ENCODE results near the gene USF3. TPM values are rescaled to one million over a fixed set of nuclear protein-coding genes. Genes with fewer than 3 reads are reported as not detected.
A peak's percentile ranks its signal among the peaks of the same experiment; 100 is the strongest.

USF3 gene
- total and polyA plus RNA-seq, 4 donors, result 4.6 to 16.0 (median 11.4) TPM

GRCh38 chr3:113654851-113655250 lies 41.6 kb downstream of the USF3 start:
- no peak overlapping the region for H3K9ac ChIP-seq (ENCODE audit: low read depth in 1 of 2, low read length in 2 of 2)
- no peaks in the 10 kb centered on the region for H3K9me3 ChIP-seq (ENCODE audit: control insufficient read depth in 4 of 4, low read length in 3 of 4)
- H3K27me3 ChIP-seq (ENCODE audit: control insufficient read depth in 4 of 4, insufficient read depth in 4 of 4, low read length in 3 of 4), result no peaks in the 10 kb centered on the region
- TF ChIP-seq YY1 (IDR thresholded peaks at IDR 0.05) (no peak), RAD21 (IDR thresholded peaks at IDR 0.05) (peak in 1 of 2 donors; percentile 14)
- DNase-seq (ENCODE audit: low spot score), result no peak
- peaks cover 0 to 4% (median under 1%) of the 10 kb centered on the region in 4 donors for H3K36me3 ChIP-seq (ENCODE audit: control insufficient read depth in 4 of 4, insufficient read depth in 3 of 4, low read depth in 1 of 4, low read length in 3 of 4)
- H3K4me1 ChIP-seq (ENCODE audit: control insufficient read depth in 4 of 4, insufficient read depth in 4 of 4, low read length in 3 of 4), result peaks cover 0 to 6% (median 0%) of the 10 kb centered on the region in 4 donors
- no peak overlapping the region for H3K27ac ChIP-seq (ENCODE audit: low read depth in 1 of 2, low read length in 2 of 2)
- WGBS, result 67% methylated on average over 3 of the region's 3 CpGs
- no peak overlapping the region for H3K4me3 ChIP-seq (ENCODE audit: low read depth in 1 of 3, low read length in 3 of 3)

- Histone ChIP-seq H3K4me1 (ENCODE audit: control insufficient read depth in 4 of 4, insufficient read depth in 4 of 4, low read length in 3 of 4) (peaks cover 0 to 6% (median 0%) of the 10 kb centered on the region in 4 donors), H3K9ac (ENCODE audit: low read depth in 1 of 2, low read length in 2 of 2) (no peak overlapping the region), H3K27me3 (ENCODE audit: control insufficient read depth in 4 of 4, insufficient read depth in 4 of 4, low read length in 3 of 4) (no peaks in the 10 kb centered on the region), H3K36me3 (ENCODE audit: control insufficient read depth in 4 of 4, insufficient read depth in 3 of 4, low read depth in 1 of 4, low read length in 3 of 4) (no peaks in the 10 kb centered on the region), H3K4me3 (ENCODE audit: low read depth in 1 of 3, low read length in 3 of 3) (no peak overlapping the region), H3K9me3 (ENCODE audit: control insufficient read depth in 4 of 4, low read length in 3 of 4) (no peaks in the 10 kb centered on the region), H3K27ac (ENCODE audit: low read depth in 1 of 2, low read length in 2 of 2) (no peak overlapping the region)
- WGBS, result 94% methylated on average over 1 of the region's 1 CpG
- TF ChIP-seq TAF1 (conservative IDR thresholded peaks at IDR 0.05) (no peak), JUND (IDR thresholded peaks at IDR 0.05) (no peak)
- DNase-seq (ENCODE audit: low spot score), result no peak
Observed at GRCh38 chr3:113654310-113654709, 42.1 kb downstream of the USF3 start.

- TF ChIP-seq GABPA (IDR thresholded peaks at IDR 0.05 in 1 of 2, conservative IDR thresholded peaks at IDR 0.05 in 1 of 2) (no peak), ZBTB33 (IDR thresholded peaks at IDR 0.05) (no peak), YY1 (IDR thresholded peaks at IDR 0.05) (no peak), CTCF (IDR thresholded peaks at IDR 0.05; ENCODE audit: low read depth, low read length, missing input control) (no peak), HNF4G (IDR thresholded peaks at IDR 0.05) (no peak), EGR1 (IDR thresholded peaks at IDR 0.05; ENCODE audit: low read depth in 2 of 2) (no peak), TAF1 (conservative IDR thresholded peaks at IDR 0.05) (no peak), JUND (IDR thresholded peaks at IDR 0.05) (no peak)
- Histone ChIP-seq H3K36me3 (ENCODE audit: control insufficient read depth in 4 of 4, insufficient read depth in 3 of 4, low read depth in 1 of 4, low read length in 3 of 4) (no peaks in the 10 kb centered on the region), H3K4me1 (ENCODE audit: control insufficient read depth in 4 of 4, insufficient read depth in 4 of 4, low read length in 3 of 4) (no peaks in the 10 kb centered on the region), H3K4me3 (ENCODE audit: low read depth in 1 of 3, low read length in 3 of 3) (no peak overlapping the region), H3K27ac (ENCODE audit: low read depth in 1 of 2, low read length in 2 of 2) (no peak overlapping the region), H3K27me3 (ENCODE audit: control insufficient read depth in 4 of 4, insufficient read depth in 4 of 4, low read length in 3 of 4) (no peaks in the 10 kb centered on the region), H3K9me3 (ENCODE audit: control insufficient read depth in 4 of 4, low read length in 3 of 4) (peaks cover 0 to 9% (median 2%) of the 10 kb centered on the region in 4 donors), H3K9ac (ENCODE audit: low read depth in 1 of 2, low read length in 2 of 2) (no peak overlapping the region)
- 89% methylated on average over 6 of the region's 6 CpGs for WGBS
- DNase-seq (ENCODE audit: low spot score), result no peak
Observed at GRCh38 chr3:113649174-113649845, 47.1 kb downstream of the USF3 start.

Measured in liver (tissue), 9 donors.